Lower lobe of right lung (tissue), 2 donors: ENCODE measurements around the gene POU3F2. TPM values are rescaled to one million over a fixed set of nuclear protein-coding genes. Genes with fewer than 3 reads are reported as not detected.

Source experiments
- ATAC-seq, 2 donors: fragments of 200-7000 bp; cut with Tn5 transposase; one replicate each; pipeline ENCODE4 v1.9.1; 2020 to 2022; ENCODE audit warnings: mild to moderate bottlenecking in 2 of 2, moderate library complexity in 2 of 2
- DNase-seq: peaks from one replicate; pipeline ENCODE4 v3.0.0-alpha.2; 2020
- H3K27ac ChIP-seq: fragments of 200-600 bp; one replicate; pipeline ENCODE4 v1.8.0; 2022
- H3K27me3 ChIP-seq: fragments of 200-600 bp; one replicate; pipeline ENCODE4 v1.8.0; 2022; ENCODE audit warnings: low read depth
- H3K36me3 ChIP-seq: fragments of 200-600 bp; one replicate; pipeline ENCODE4 v1.8.0; 2022; ENCODE audit warnings: mild to moderate bottlenecking
- H3K4me1 ChIP-seq: fragments of 200-600 bp; one replicate; pipeline ENCODE4 v1.8.0; 2022
- H3K4me3 ChIP-seq: fragments of 200-600 bp; one replicate; pipeline ENCODE4 v1.8.0; 2022; ENCODE audit warnings: mild to moderate bottlenecking
- H3K9me3 ChIP-seq: fragments of 200-600 bp; one replicate; pipeline ENCODE4 v1.8.0; 2022
- CTCF ChIP-seq: fragments of 200-600 bp; IDR thresholded peaks from one replicate; pipeline ENCODE4 v1.8.0; 2022; ENCODE audit warnings: antibody characterized with exemption, mild to moderate bottlenecking
- intact Hi-C: fragments of 100-400 bp; cut with DNase I; formaldehyde crosslinking; loops from one replicate; pipeline ENCODE4 v1.11.0; 2022
- total RNA-seq: library from RNA; stranded (reverse); fragmentation: NEBNext Ultra II Directional; extraction: Animal tissue kit (Norgen Biotek cat#: 25700); gene quantifications from one replicate; pipeline ENCODE4 v1.2.1, GENCODE V29; 2021
- donor health status: DM: no; HTN: yes; CAD: no; lungs with severe emphysema.

Gene POU3F2
- total RNA-seq, 1 donor from 2014 or later = not detected

GRCh38 chr6:98840385-98840784 lies 6.0 kb downstream of the POU3F2 start:
- ATAC-seq = no peak
- Histone ChIP-seq H3K9me3 (no peaks in the 10 kb centered on the region), H3K27me3 (peaks cover 100% of the 10 kb centered on the region), H3K4me3 (no peak overlapping the region), H3K4me1 (peaks cover 30% of the 10 kb centered on the region), H3K27ac (no peak overlapping the region), H3K36me3 (no peaks in the 10 kb centered on the region)
- intact Hi-C loops = loop anchor here (10.0 kb wide), 1 partner anchor 716 kb away; no protein-coding TSS in a partner anchor
- DNase-seq = no peak
- no peak for TF ChIP-seq CTCF

- ATAC-seq (no peak), DNase-seq (no peak)
- Histone ChIP-seq H3K27ac (no peak overlapping the region), H3K36me3 (no peaks in the 10 kb centered on the region), H3K9me3 (no peaks in the 10 kb centered on the region), H3K27me3 (peaks cover 100% of the 10 kb centered on the region), H3K4me3 (no peak overlapping the region), H3K4me1 (peaks cover 27% of the 10 kb centered on the region)
- intact Hi-C loops = loop anchor here (10.0 kb wide), 1 partner anchor 716 kb away; no protein-coding TSS in a partner anchor
- no peak for TF ChIP-seq CTCF
Observed at GRCh38 chr6:98840996-98841513, 6.7 kb downstream of the POU3F2 start.

GRCh38 chr6:98841621-98842341 lies 7.4 kb downstream of the POU3F2 start:
- no peak for ATAC-seq

GRCh38 chr6:98842342-98843180 lies 8.2 kb downstream of the POU3F2 start:
- Histone ChIP-seq H3K36me3 (no peaks in the 10 kb centered on the region), H3K4me1 (peaks cover 27% of the 10 kb centered on the region), H3K27me3 (peaks cover 100% of the 10 kb centered on the region), H3K4me3 (no peak overlapping the region), H3K27ac (no peak overlapping the region), H3K9me3 (no peaks in the 10 kb centered on the region)
- ATAC-seq = no peak
- intact Hi-C loops = loop anchor here (10.0 kb wide), 1 partner anchor 718 kb away; no protein-coding TSS in a partner anchor
- TF ChIP-seq CTCF = no peak
- no peak for DNase-seq

More at GRCh38 chr6:98841621-98842341, 7.4 kb downstream of the POU3F2 start:
- Histone ChIP-seq H3K27me3 (peaks cover 100% of the 10 kb centered on the region), H3K4me3 (no peak overlapping the region), H3K36me3 (no peaks in the 10 kb centered on the region), H3K27ac (no peak overlapping the region), H3K4me1 (peaks cover 26% of the 10 kb centered on the region), H3K9me3 (no peaks in the 10 kb centered on the region)
- no peak for TF ChIP-seq CTCF
- DNase-seq = no peak
- intact Hi-C loops = loop anchor here (10.0 kb wide), 1 partner anchor 717 kb away; no protein-coding TSS in a partner anchor
